HepG2 (cell line): ENCODE data around the gene PLPP3. TPM values are rescaled to one million over a fixed set of nuclear protein-coding genes. Genes with fewer than 3 reads are reported as not detected.

ENCODE experiments used
- CREM ChIP-seq, 2 experiments: sonication (generic) in 1 of 2; formaldehyde crosslinking in 1 of 2; IDR thresholded peaks; 2 replicates each; pipeline versions ENCODE4 v1.4.0 to v1.6.1; 2016 to 2020; ENCODE audit warnings: antibody characterized with exemption in 1 of 2, mild to moderate bottlenecking in 1 of 2, missing genetic modification reagents in 1 of 2
- FOXJ3 ChIP-seq: sonication (generic); formaldehyde crosslinking; IDR thresholded peaks from 2 replicates; pipeline ENCODE4 v1.4.0; 2020; ENCODE audit warnings: missing genetic modification reagents, mild to moderate bottlenecking, borderline replicate concordance
- GATAD2A ChIP-seq: IDR thresholded peaks from 2 replicates; pipeline ENCODE4 v1.6.1; 2016
- ISL2 ChIP-seq: sonication (generic); formaldehyde crosslinking; IDR thresholded peaks from 2 replicates; pipeline ENCODE4 v1.5.0; 2020; ENCODE audit warnings: missing genetic modification reagents
- NFIC ChIP-seq: IDR thresholded peaks from 2 replicates; pipeline ENCODE4 v1.6.1; 2012; ENCODE audit warnings: mild to moderate bottlenecking, low read length, inconsistent platforms
- ZNF629 ChIP-seq: sonication (generic); formaldehyde crosslinking; conservative IDR thresholded peaks from 2 replicates; pipeline ENCODE4 v1.5.0; 2020; ENCODE audit warnings: missing genetic modification reagents
- polyA plus RNA-seq, 8 experiments: library from polyadenylated mRNA; depleted of rRNA in 3 of 8; stranded (reverse) in 7 of 8; unstranded in 1 of 8; fragments of >200 nt; fragmentation: Illumina TruSeq in 4 of 8; extraction: Trizol in 4 of 8; gene quantifications; 2 replicates each; pipeline versions ENCODE4 v1.2.1 to v1.2.3, GENCODE V29; 2011 to 2016; ENCODE audit warnings: low read depth in 4 of 8, missing spikeins in 1 of 8, mixed read lengths in 1 of 8; ENCODE audit not compliant: insufficient read depth in 1 of 8
- total RNA-seq, 5 experiments: library from RNA; depleted of rRNA; stranded (reverse); fragments of >200 nt; fragmentation: Illumina TruSeq; extraction: Trizol; gene quantifications; 2 replicates each; pipeline ENCODE4 v1.2.3, GENCODE V29; 2016; ENCODE audit warnings: low read depth in 1 of 5
- TF ChIP-seq, protein P1 (sequence below): sonication (generic); formaldehyde crosslinking; IDR thresholded peaks from 2 replicates; pipeline ENCODE4 v1.4.0; 2020; ENCODE audit warnings: missing genetic modification reagents
- TF ChIP-seq, protein P2 (sequence below): IDR thresholded peaks from 2 replicates; pipeline ENCODE4 v1.6.1; 2016; ENCODE audit warnings: missing compliant biosample characterization, missing genetic modification reagents, borderline replicate concordance
- TF ChIP-seq, protein P3 (sequence below): sonication (generic); formaldehyde crosslinking; IDR thresholded peaks from 2 replicates; pipeline ENCODE4 v1.4.0; 2020; ENCODE audit warnings: mild to moderate bottlenecking, missing genetic modification reagents
- TF ChIP-seq, protein P4 (sequence below): sonication (generic); formaldehyde crosslinking; IDR thresholded peaks from 2 replicates; pipeline ENCODE4 v1.4.0; 2020; ENCODE audit warnings: missing genetic modification reagents

PLPP3 gene
- total and polyA plus RNA-seq, 2 of the 13 experiments (the other 11 are each of a cell fraction or from before 2014, with no cell fraction given), result 49.7 to 65.8 TPM

DNA sequence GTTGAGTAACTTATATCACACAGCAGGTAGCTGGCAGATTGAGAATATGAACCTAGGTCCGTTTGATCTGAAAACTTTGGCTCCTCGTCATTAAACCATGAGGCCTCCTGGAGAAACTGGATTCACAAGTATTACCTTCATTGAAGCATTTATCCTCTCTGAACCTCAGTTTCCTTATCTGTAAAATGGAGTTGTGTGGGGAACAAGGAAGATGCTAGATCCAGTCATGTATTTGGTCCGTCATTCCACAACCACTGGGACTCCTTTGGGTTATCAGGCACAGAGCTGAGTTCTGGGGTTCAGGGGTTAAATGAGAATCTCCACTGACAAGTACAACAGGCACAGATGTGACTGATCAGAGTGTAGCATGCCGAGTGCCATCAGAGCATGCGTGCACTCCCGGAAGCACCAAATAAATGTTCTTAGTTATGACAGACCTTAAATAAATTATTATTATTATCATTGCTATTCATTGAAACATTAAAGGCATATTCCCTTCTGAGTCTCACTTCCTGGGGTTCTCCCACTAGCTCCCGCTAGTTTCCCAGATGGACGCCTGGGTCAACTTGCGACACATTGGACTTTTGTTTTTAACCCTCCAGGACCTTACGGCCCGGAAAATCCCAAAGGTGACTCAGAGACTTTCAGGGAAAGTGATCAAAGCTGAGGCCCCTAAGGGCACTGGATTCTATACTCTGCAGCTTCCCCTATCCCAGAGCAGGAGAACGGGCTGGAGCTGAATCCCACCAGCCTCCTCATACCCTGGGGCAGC lies 130.6 kb downstream of the PLPP3 start (continued):
- TF ChIP-seq, protein P1, sequence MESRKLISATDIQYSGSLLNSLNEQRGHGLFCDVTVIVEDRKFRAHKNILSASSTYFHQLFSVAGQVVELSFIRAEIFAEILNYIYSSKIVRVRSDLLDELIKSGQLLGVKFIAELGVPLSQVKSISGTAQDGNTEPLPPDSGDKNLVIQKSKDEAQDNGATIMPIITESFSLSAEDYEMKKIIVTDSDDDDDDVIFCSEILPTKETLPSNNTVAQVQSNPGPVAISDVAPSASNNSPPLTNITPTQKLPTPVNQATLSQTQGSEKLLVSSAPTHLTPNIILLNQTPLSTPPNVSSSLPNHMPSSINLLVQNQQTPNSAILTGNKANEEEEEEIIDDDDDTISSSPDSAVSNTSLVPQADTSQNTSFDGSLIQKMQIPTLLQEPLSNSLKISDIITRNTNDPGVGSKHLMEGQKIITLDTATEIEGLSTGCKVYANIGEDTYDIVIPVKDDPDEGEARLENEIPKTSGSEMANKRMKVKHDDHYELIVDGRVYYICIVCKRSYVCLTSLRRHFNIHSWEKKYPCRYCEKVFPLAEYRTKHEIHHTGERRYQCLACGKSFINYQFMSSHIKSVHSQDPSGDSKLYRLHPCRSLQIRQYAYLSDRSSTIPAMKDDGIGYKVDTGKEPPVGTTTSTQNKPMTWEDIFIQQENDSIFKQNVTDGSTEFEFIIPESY, result no peak
- TF ChIP-seq FOXJ3 (CRISPR knock-in tag) (peak; percentile 70; the same call in 1 of the 2 replicates), NFIC (peak; percentile 73; the same call in 1 of the 2 replicates), GATAD2A (CRISPR knock-in tag) (peak; percentile 93), CREM (IDR thresholded peaks at IDR 0.05) (peak; percentile 68), CREM (CRISPR knock-in tag; IDR thresholded peaks at IDR 0.05) (no peak), ZNF629 (CRISPR knock-in tag) (peak; percentile 86), ISL2 (peak; percentile 86)
- TF ChIP-seq, protein P2, sequence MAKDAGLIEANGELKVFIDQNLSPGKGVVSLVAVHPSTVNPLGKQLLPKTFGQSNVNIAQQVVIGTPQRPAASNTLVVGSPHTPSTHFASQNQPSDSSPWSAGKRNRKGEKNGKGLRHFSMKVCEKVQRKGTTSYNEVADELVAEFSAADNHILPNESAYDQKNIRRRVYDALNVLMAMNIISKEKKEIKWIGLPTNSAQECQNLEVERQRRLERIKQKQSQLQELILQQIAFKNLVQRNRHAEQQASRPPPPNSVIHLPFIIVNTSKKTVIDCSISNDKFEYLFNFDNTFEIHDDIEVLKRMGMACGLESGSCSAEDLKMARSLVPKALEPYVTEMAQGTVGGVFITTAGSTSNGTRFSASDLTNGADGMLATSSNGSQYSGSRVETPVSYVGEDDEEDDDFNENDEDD (CRISPR knock-in tag), result peak; percentile 46; the same call in 1 of the 2 replicates
- TF ChIP-seq, protein P3, sequence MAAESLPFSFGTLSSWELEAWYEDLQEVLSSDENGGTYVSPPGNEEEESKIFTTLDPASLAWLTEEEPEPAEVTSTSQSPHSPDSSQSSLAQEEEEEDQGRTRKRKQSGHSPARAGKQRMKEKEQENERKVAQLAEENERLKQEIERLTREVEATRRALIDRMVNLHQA (CRISPR knock-in tag), result no peak
- TF ChIP-seq, protein P4, sequence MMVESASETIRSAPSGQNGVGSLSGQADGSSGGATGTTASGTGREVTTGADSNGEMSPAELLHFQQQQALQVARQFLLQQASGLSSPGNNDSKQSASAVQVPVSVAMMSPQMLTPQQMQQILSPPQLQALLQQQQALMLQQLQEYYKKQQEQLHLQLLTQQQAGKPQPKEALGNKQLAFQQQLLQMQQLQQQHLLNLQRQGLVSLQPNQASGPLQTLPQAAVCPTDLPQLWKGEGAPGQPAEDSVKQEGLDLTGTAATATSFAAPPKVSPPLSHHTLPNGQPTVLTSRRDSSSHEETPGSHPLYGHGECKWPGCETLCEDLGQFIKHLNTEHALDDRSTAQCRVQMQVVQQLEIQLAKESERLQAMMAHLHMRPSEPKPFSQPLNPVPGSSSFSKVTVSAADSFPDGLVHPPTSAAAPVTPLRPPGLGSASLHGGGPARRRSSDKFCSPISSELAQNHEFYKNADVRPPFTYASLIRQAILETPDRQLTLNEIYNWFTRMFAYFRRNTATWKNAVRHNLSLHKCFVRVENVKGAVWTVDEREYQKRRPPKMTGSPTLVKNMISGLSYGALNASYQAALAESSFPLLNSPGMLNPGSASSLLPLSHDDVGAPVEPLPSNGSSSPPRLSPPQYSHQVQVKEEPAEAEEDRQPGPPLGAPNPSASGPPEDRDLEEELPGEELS (CRISPR knock-in tag), result peak; percentile 69; the same call in 1 of the 2 replicates
